GM12878 (cell line): ENCODE results near the gene ATP8B1. TPM values are rescaled to one million over a fixed set of nuclear protein-coding genes. Genes with fewer than 3 reads are reported as not detected.

Experiments used
- ATAC-seq: fragments of 200-7000 bp; cut with Tn5 transposase; 3 replicates; pipeline ENCODE4 v1.9.1; 2020; ENCODE audit warnings: mild to moderate bottlenecking, moderate library complexity
- BruUV-seq: library from RNA; stranded (reverse); fragments of 400-500 nt; replicated peaks from 2 replicates; lab custom pipeline; 2021; lab: Mats Ljungman, UMichigan
- CTCF ChIA-PET: fragments of 300-600 bp; sonication (Branson Sonifier 250); formaldehyde crosslinking; extraction: SDS; loops from one replicate; lab custom pipeline; 2021; ENCODE audit warnings: inconsistent platforms; lab: Yijun Ruan, JAX
- POLR2A ChIA-PET: fragments of 350-600 bp; formaldehyde crosslinking; extraction: SDS; loops from one replicate; lab custom pipeline; 2021; ENCODE audit warnings: inconsistent platforms; lab: Charles Lee
- RAD21 ChIA-PET: fragments of 300-600 bp; sonication (Branson Sonifier 250); formaldehyde crosslinking; loops from one replicate; lab custom pipeline; 2023; ENCODE audit warnings: antibody characterized with exemption; ENCODE audit not compliant: unreplicated experiment; lab: Charles Lee
- SMC1A ChIA-PET: fragments of 300-600 bp; sonication (Branson Sonifier 250); formaldehyde crosslinking; loops from one replicate; lab custom pipeline; 2023; ENCODE audit not compliant: unreplicated experiment, uncharacterized antibody; lab: Charles Lee
- DNase-seq: peaks from one replicate; pipeline ENCODE4 v3.0.0-alpha.2; 2011; ENCODE audit warnings: low read depth, low spot score
- FAIRE-seq: peaks from 3 replicates; lab custom pipeline; 2011; peaks lifted over from hg19 to GRCh38; lab: Jason Lieb, UNC
- H2AFZ ChIP-seq: 2 replicates; pipeline ENCODE4 v1.6.0; 2011; ENCODE audit warnings: low read depth, low read length, control low read depth; ENCODE audit not compliant: control insufficient read depth
- H3K27ac ChIP-seq: 2 replicates; pipeline ENCODE4 v1.5.1; 2011; ENCODE audit warnings: control low read depth; ENCODE audit not compliant: control insufficient read depth, insufficient read depth
- H3K27me3 ChIP-seq, 2 experiments: replicated peaks in 1 of 2; 2 replicates each; pipeline versions ENCODE4 v1.6.0 to v1.6.1; 2011; ENCODE audit warnings: low read length in 1 of 2; ENCODE audit not compliant: control insufficient read depth in 2 of 2, insufficient read depth in 2 of 2
- H3K36me3 ChIP-seq, 2 experiments: 2 replicates each; pipeline ENCODE4 v1.5.1; 2011; ENCODE audit warnings: low read length in 1 of 2; ENCODE audit not compliant: control insufficient read depth in 2 of 2, insufficient read depth in 2 of 2
- H3K4me1 ChIP-seq: 2 replicates; pipeline ENCODE4 v1.6.1; 2011; ENCODE audit warnings: mild to moderate bottlenecking, low read length, moderate library complexity, mixed read lengths; ENCODE audit not compliant: control insufficient read depth, insufficient read depth
- H3K4me2 ChIP-seq: 2 replicates; pipeline ENCODE4 v1.6.0; 2011; ENCODE audit warnings: control low read depth; ENCODE audit not compliant: control insufficient read depth, insufficient read depth
- H3K4me3 ChIP-seq: fragments of 200-600 bp; sonication (generic); 2 replicates; pipeline ENCODE4 v1.5.1; 2016
- H3K79me2 ChIP-seq: 2 replicates; pipeline ENCODE4 v1.6.0; 2011; ENCODE audit warnings: low read length; ENCODE audit not compliant: control insufficient read depth, insufficient read depth
- H3K9ac ChIP-seq: 2 replicates; pipeline ENCODE4 v1.8.0; 2011; ENCODE audit warnings: low read length, control low read depth, mixed read lengths; ENCODE audit not compliant: control insufficient read depth, insufficient read depth
- H3K9me3 ChIP-seq: replicated peaks from 3 replicates; pipeline ENCODE4 v1.5.1; 2011; ENCODE audit warnings: mild to moderate bottlenecking, low read length; ENCODE audit not compliant: control insufficient read depth, insufficient read depth
- H4K20me1 ChIP-seq: 2 replicates; pipeline ENCODE4 v1.6.0; 2011; ENCODE audit not compliant: control insufficient read depth, insufficient read depth
- FOS ChIP-seq: IDR thresholded peaks from 3 replicates; pipeline ENCODE4 v1.6.1; 2011; ENCODE audit warnings: borderline replicate concordance; ENCODE audit not compliant: insufficient read length; ENCODE audit errors: extremely low read depth
- PBX3 ChIP-seq: IDR thresholded peaks from 2 replicates; pipeline ENCODE4 v1.6.1; 2011; ENCODE audit warnings: mild to moderate bottlenecking, low read depth, low read length, moderate library complexity; ENCODE audit not compliant: insufficient replicate concordance
- POLR2A ChIP-seq: IDR thresholded peaks from 2 replicates; pipeline ENCODE4 v1.6.1; 2011; ENCODE audit warnings: low read depth, mild to moderate bottlenecking, low read length
- REST ChIP-seq: IDR thresholded peaks from 2 replicates; pipeline ENCODE4 v1.6.1; 2012; ENCODE audit warnings: mild to moderate bottlenecking, low read depth, low read length
- SIN3A ChIP-seq: IDR thresholded peaks from 2 replicates; pipeline ENCODE4 v1.6.1; 2012; ENCODE audit warnings: low read depth, low read length, improper control_type of control experiment
- STAT3 ChIP-seq: IDR thresholded peaks from 2 replicates; pipeline ENCODE4 v1.6.1; 2011; ENCODE audit warnings: low read depth, low read length, improper control_type of control experiment
- WGBS: methylation state at CpG from one replicate; pipeline ENCODE4 v1.1.6; 2016; ENCODE audit warnings: low lambda C conversion rate; ENCODE audit not compliant: insufficient replicate concordance, insufficient coverage; ENCODE audit errors: missing lambda C conversion rate; 5-methylcytosine and 5-hydroxymethylcytosine counted together
- in situ Hi-C: fragments of 300-500 bp; cut with MboI; formaldehyde crosslinking; loops from 9 replicates; pipeline ENCODE4 v1.14.3; 2018; ENCODE audit warnings: mixed read lengths
- intact Hi-C: fragments of 100-400 bp; cut with micrococcal nuclease; formaldehyde crosslinking; loops from one replicate; pipeline ENCODE4 v1.14.2; 2022; ENCODE audit not compliant: unreplicated experiment
- polyA plus RNA-seq, 11 experiments: library from polyadenylated mRNA; depleted of rRNA in 4 of 11; unstranded in 6 of 11; stranded (reverse) in 5 of 11; fragments of >200 nt; fragmentation: Nextera tagmentation in 4 of 11; fragmentation: Illumina TruSeq in 1 of 11; extraction: Ambion mirVana in 4 of 11; extraction: Trizol in 1 of 11; gene quantifications; 1 replicate in 1 of 11; 2 replicates in 10 of 11; pipeline versions ENCODE4 v1.2.1 to v1.2.3, GENCODE V29; 2011 to 2016; ENCODE audit warnings: inconsistent platforms in 2 of 11, missing spikeins in 2 of 11, low read depth in 1 of 11
- total RNA-seq, 4 experiments: library from RNA; depleted of rRNA in 3 of 4; stranded (reverse); fragments of >200 nt in 3 of 4; fragmentation: Illumina TruSeq in 1 of 4; extraction: Trizol in 1 of 4; gene quantifications; 2 replicates each; pipeline versions ENCODE4 v1.2.1 to v1.2.3, GENCODE V29; 2013 to 2021

ATP8B1 gene
- total and polyA plus RNA-seq, 10 of the 15 experiments (the other 5 are each of a cell fraction or from before 2014, with no cell fraction given) = 0.03 to 0.37 (median 0.11) TPM

DNA sequence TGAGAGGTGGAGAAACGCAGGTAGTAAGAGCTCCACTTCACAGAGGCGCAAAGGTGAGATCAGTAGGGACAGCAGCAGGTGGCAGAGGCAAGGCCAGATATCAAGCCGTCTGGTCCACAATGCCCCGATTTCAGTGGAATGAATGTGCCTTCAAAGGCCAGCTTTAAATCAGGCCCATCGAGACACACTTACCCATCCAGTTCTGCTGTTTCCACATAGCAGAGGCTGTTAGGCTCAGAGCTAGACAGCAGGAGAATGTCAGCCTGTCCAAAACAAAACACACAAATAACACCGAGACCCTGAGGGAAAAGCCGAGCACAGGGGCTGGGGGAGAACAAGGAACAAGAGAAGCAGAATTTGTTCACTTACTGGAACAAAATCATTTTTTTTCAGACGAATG, 105.7 kb downstream of the ATP8B1 start:
- Histone ChIP-seq H3K4me1 (no peaks in the 10 kb centered on the region), H3K9ac (no peak overlapping the region), H3K36me3 (no peaks in the 10 kb centered on the region), H3K79me2 (no peaks in the 10 kb centered on the region), H3K27me3 (no peaks in the 10 kb centered on the region), H2AFZ (no peak overlapping the region), H3K9me3 (no peaks in the 10 kb centered on the region), H3K4me3 (no peak overlapping the region), H3K27ac (no peak overlapping the region), H3K4me2 (no peak overlapping the region), H4K20me1 (no peaks in the 10 kb centered on the region)
- CTCF ChIA-PET = no interaction called here
- RAD21 ChIA-PET = no interaction called here
- SMC1A ChIA-PET = no interaction called here
- WGBS = 85% methylated on average over 8 of the region's 8 CpGs
- no TSS peak for BruUV-seq
- no peak for DNase-seq
- FAIRE-seq = no peak
- ATAC-seq = no peak
- POLR2A ChIA-PET = no interaction called here
- TF ChIP-seq SIN3A (no peak), STAT3 (no peak), POLR2A (no peak), FOS (no peak), PBX3 (no peak), REST (no peak)
- intact Hi-C loops (no loop called here), in situ Hi-C loops (no loop called here)
